ENCODE measurements around the gene PRDX6.

GRCh38 chr1:173505391-173505790 is 28.3 kb downstream of the PRDX6 start:
- TF ChIP-seq EZH2phosphoT487 (IDR thresholded peaks at IDR 0.05; ENCODE audit: low read length) (no peak), CTCF (IDR thresholded peaks at IDR 0.05; ENCODE audit: low read length) (no peak), EZH2 (optimal IDR thresholded peaks at IDR 0.05; ENCODE audit: low read depth, low read length) (no peak)
